SJSA1 (cell line): Measurements from ENCODE around the gene FMNL2. TPM values are rescaled to one million over a fixed set of nuclear protein-coding genes. Genes with fewer than 3 reads are reported as not detected.
"Not testable (repeated sequence)": the region's sequence is repeated elsewhere in the genome, so short reads cannot be mapped to it uniquely, and the experiment has no call there.

Source experiments
- DNase-seq, 2 experiments: peaks; one replicate each; pipeline ENCODE4 v3.0.0-alpha.2; 2015 to 2020; ENCODE audit warnings: low spot score in 2 of 2, low read depth in 1 of 2
- H3K27ac ChIP-seq: fragments of 250-450 bp; sonication (Bioruptor Pico); 2 replicates; pipeline ENCODE4 v1.5.1; 2020; ENCODE audit warnings: mild to moderate bottlenecking, moderate library complexity
- H3K27me3 ChIP-seq: fragments of 250-450 bp; sonication (Bioruptor Pico); replicated peaks from 2 replicates; pipeline ENCODE4 v1.5.1; 2020; ENCODE audit warnings: mild to moderate bottlenecking, moderate library complexity
- H3K36me3 ChIP-seq: fragments of 250-450 bp; sonication (Bioruptor Pico); 2 replicates; pipeline ENCODE4 v1.5.1; 2020; ENCODE audit warnings: mild to moderate bottlenecking
- H3K4me1 ChIP-seq: fragments of 250-450 bp; sonication (Bioruptor Pico); replicated peaks from 2 replicates; pipeline ENCODE4 v1.6.1; 2021; ENCODE audit warnings: mild to moderate bottlenecking
- H3K4me3 ChIP-seq: fragments of 250-450 bp; sonication (Bioruptor Pico); 2 replicates; pipeline ENCODE4 v1.5.1; 2020; ENCODE audit warnings: mild to moderate bottlenecking
- H3K9me3 ChIP-seq: fragments of 250-450 bp; sonication (Bioruptor Pico); replicated peaks from 2 replicates; pipeline ENCODE4 v1.5.1; 2020; ENCODE audit warnings: mild to moderate bottlenecking
- total RNA-seq: library from RNA; depleted of rRNA; stranded (reverse); fragments of >200 nt; shearing (Covaris generic); gene quantifications from 2 replicates; pipeline ENCODE4 v1.2.3, GENCODE V29; 2014

FMNL2 gene
- total RNA-seq, 1 experiment from 2014 or later = 12.9 TPM

- Histone ChIP-seq H3K4me3 (no peak overlapping the region), H3K36me3 (no peaks in the 10 kb centered on the region), H3K27ac (no peak overlapping the region), H3K4me1 (peaks cover 29% of the 10 kb centered on the region), H3K27me3 (no peaks in the 10 kb centered on the region), H3K9me3 (no peaks in the 10 kb centered on the region)
- no peak for DNase-seq
Observed at GRCh38 chr2:152465541-152465940, 130.6 kb downstream of the FMNL2 start.

- Histone ChIP-seq H3K27me3 (no peaks in the 10 kb centered on the region), H3K27ac (no peak overlapping the region), H3K4me1 (peaks cover 29% of the 10 kb centered on the region), H3K36me3 (no peaks in the 10 kb centered on the region), H3K9me3 (no peaks in the 10 kb centered on the region), H3K4me3 (no peak overlapping the region)
- DNase-seq = peak; percentile 36 to 58
Observed at GRCh38 chr2:152466041-152466440, 131.1 kb downstream of the FMNL2 start.

- DNase-seq = no peak
- no peak overlapping the region for H3K27ac ChIP-seq
- peaks cover 29% of the 10 kb centered on the region for H3K4me1 ChIP-seq
- H3K36me3 ChIP-seq = no peaks in the 10 kb centered on the region
- H3K4me3 ChIP-seq = no peak overlapping the region
- no peaks in the 10 kb centered on the region for H3K9me3 ChIP-seq
- no peaks in the 10 kb centered on the region for H3K27me3 ChIP-seq
Observed at GRCh38 chr2:152466980-152467676, 132.2 kb downstream of the FMNL2 start.

GRCh38 chr2:152467677-152468410, 132.9 kb downstream of the FMNL2 start:
- no peaks in the 10 kb centered on the region for H3K36me3 ChIP-seq
- peaks cover 29% of the 10 kb centered on the region for H3K4me1 ChIP-seq
- H3K9me3 ChIP-seq = no peaks in the 10 kb centered on the region
- no peak overlapping the region for H3K27ac ChIP-seq
- no peak for DNase-seq
- no peak overlapping the region for H3K4me3 ChIP-seq
- H3K27me3 ChIP-seq = no peaks in the 10 kb centered on the region

- no peak overlapping the region for H3K4me3 ChIP-seq
Observed at GRCh38 chr2:152468899-152469692, 134.1 kb downstream of the FMNL2 start.

GRCh38 chr2:152470861-152471854, 136.2 kb downstream of the FMNL2 start:
- H3K27ac ChIP-seq = no peak overlapping the region
- DNase-seq = no peak
- no peak overlapping the region for H3K4me3 ChIP-seq
- no peaks in the 10 kb centered on the region for H3K27me3 ChIP-seq
- no peaks in the 10 kb centered on the region for H3K36me3 ChIP-seq
- H3K9me3 ChIP-seq = no peaks in the 10 kb centered on the region
- H3K4me1 ChIP-seq = peaks cover 23% of the 10 kb centered on the region

More at GRCh38 chr2:152468899-152469692, 134.1 kb downstream of the FMNL2 start:
- Histone ChIP-seq H3K36me3 (no peaks in the 10 kb centered on the region), H3K27ac (no peak overlapping the region), H3K4me1 (peaks cover 29% of the 10 kb centered on the region), H3K9me3 (no peaks in the 10 kb centered on the region), H3K27me3 (no peaks in the 10 kb centered on the region)
- DNase-seq = peak in 1 of 2 experiments; percentile 32

GRCh38 chr2:152472481-152472887, 137.5 kb downstream of the FMNL2 start:
- Histone ChIP-seq H3K36me3 (no peaks in the 10 kb centered on the region), H3K4me1 (peaks cover 11% of the 10 kb centered on the region), H3K9me3 (no peaks in the 10 kb centered on the region), H3K27ac (no peak overlapping the region), H3K27me3 (no peaks in the 10 kb centered on the region), H3K4me3 (no peak overlapping the region)
- no peak for DNase-seq

- no peaks in the 10 kb centered on the region for H3K36me3 ChIP-seq
- H3K9me3 ChIP-seq = no peaks in the 10 kb centered on the region
- H3K4me3 ChIP-seq = no peak overlapping the region
- H3K27ac ChIP-seq = no peak overlapping the region
- H3K4me1 ChIP-seq = peaks cover 11% of the 10 kb centered on the region
- no peak for DNase-seq
- H3K27me3 ChIP-seq = no peaks in the 10 kb centered on the region
Observed at GRCh38 chr2:152473151-152473857, 138.3 kb downstream of the FMNL2 start.

GRCh38 chr2:152474523-152474922, 139.5 kb downstream of the FMNL2 start:
- H3K27ac ChIP-seq, H3K9me3 ChIP-seq, H3K36me3 ChIP-seq, DNase-seq, H3K4me1 ChIP-seq, H3K4me3 ChIP-seq, H3K27me3 ChIP-seq: not testable (repeated sequence)

GRCh38 chr2:152475982-152476381, 141.0 kb downstream of the FMNL2 start:
- DNase-seq = no peak
- Histone ChIP-seq H3K27ac (no peak overlapping the region), H3K4me3 (no peak overlapping the region), H3K4me1 (no peaks in the 10 kb centered on the region), H3K36me3 (no peaks in the 10 kb centered on the region), H3K27me3 (no peaks in the 10 kb centered on the region), H3K9me3 (no peaks in the 10 kb centered on the region)

GRCh38 chr2:152477347-152478092, 142.5 kb downstream of the FMNL2 start:
- Histone ChIP-seq H3K4me1 (no peaks in the 10 kb centered on the region), H3K4me3 (no peak overlapping the region), H3K9me3 (no peaks in the 10 kb centered on the region), H3K27ac (no peak overlapping the region), H3K36me3 (no peaks in the 10 kb centered on the region), H3K27me3 (no peaks in the 10 kb centered on the region)
- no peak for DNase-seq

GRCh38 chr2:152479282-152479681, 144.3 kb downstream of the FMNL2 start:
- Histone ChIP-seq H3K27me3 (no peaks in the 10 kb centered on the region), H3K4me1 (no peaks in the 10 kb centered on the region), H3K4me3 (no peak overlapping the region), H3K27ac (no peak overlapping the region), H3K9me3 (no peaks in the 10 kb centered on the region), H3K36me3 (no peaks in the 10 kb centered on the region)
- DNase-seq = no peak
